ENCODE measurements around the gene SERPINF2.

- TF ChIP-seq POLR2A (IDR thresholded peaks at IDR 0.05; ENCODE audit: low read depth, low read length), result peak; percentile 85
- TF ChIP-seq POLR2AphosphoS5 (IDR thresholded peaks at IDR 0.05; ENCODE audit: low read depth, low read length), result peak; percentile 75
Measured at GRCh38 chr17:1716912-1717695, 25.6 kb upstream of the SERPINF2 start.

All from GM12891 (cell line).